GM18505 (cell line): Measurements from ENCODE around the gene SARM1.
A peak's percentile ranks its signal among the peaks of the same experiment; 100 is the strongest.
"Not testable (repeated sequence)": the region's sequence is repeated elsewhere in the genome, so short reads cannot be mapped to it uniquely, and the experiment has no call there.

Experiments used
- ATAC-seq: cut with Tn5 transposase; IDR thresholded peaks from one replicate; pipeline ENCODE4 v1.9.1; 2021; ENCODE audit not compliant: unreplicated experiment
- POLR2A ChIP-seq: IDR thresholded peaks from 4 replicates; pipeline ENCODE4 v1.6.1; 2011; ENCODE audit warnings: borderline replicate concordance; ENCODE audit not compliant: insufficient read depth, insufficient read length; ENCODE audit errors: extremely low read depth

SARM1 gene

DNA sequence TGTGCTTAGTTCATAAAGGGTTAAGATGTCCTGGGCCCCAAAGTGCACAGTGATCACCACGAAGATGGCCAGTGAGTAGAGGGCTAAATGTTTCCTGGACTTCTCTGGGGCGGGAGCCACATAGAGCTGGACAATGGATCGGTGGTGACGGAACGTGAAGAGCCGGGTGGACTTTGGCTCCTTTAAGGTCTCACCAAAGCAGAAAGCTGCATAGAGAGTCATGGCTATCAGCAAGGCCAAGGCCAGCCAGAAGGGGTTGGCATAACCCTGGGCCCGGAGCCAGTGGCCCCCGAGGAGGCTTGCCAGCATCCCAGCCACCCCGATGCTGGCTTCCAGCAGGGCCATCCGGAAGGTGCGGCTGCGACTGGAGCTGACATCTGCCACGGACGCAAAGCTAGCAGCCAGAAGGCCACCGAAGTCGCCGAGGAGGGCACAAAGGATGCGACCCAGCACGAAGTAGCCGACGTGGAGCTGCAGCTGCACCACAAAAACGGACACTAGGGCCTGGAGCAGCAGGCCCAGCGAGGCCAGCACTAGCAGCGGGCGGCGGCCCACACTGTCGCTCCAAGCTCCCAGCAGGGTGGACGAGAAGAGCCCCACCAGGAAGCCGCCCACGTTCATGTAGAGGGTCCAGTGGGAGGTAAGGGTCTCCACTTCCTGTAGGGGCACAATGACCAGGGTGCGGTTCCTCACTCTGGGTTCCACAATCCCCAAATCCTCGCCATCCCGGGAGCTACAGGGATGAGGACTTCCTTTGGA is 33.5 kb downstream of the SARM1 start:
- ATAC-seq: no peak
- TF ChIP-seq POLR2A: no peak

DNA sequence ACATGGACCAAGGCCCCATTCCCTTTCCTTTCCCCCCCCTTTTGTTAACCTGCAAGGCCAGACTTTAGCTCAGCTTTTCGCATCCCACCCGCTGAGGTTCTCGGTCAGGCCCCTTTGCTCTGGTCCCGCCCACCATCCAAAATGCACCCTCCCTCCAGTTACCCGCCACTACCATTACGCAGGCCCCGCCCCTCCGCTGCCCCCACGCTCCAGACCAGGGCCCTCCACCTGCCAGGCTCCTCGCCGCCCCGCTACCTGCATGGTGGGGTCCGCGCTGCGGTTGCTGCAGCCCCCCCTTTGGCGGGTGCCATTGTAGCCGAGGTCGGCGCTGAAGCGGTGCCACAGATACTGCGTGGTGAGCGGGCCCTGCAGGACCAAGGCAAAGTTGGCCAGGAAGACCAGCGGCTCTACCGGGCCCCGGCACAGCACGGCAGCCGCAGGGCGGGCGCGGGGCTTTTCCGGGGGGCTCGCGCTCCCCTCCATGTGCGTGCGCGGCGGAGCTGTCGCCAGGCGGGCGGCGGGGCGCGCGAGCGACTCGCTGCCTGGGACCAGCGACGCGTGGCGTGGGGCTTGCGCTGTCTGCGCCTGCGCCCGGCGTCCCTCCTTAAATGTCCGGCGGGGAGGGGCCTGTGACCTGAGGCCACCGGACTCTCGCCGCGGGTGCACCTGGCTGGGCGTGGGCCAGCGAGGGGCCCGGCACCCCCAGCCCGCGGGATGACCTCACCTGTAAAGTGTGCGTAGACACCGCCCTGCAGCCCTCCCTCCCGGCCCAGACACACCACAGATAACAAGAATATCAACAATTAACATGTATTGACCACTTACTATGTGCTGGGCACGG is 34.4 kb downstream of the SARM1 start, which contains the start of gene SLC46A1:
Gene SLC46A1 (minus strand): TSS at position 581 of the 841 bp plus-strand sequence. CDS start 98 bp downstream, at position 483.
- TF ChIP-seq POLR2A: peak; percentile 40
- ATAC-seq: no peak

DNA sequence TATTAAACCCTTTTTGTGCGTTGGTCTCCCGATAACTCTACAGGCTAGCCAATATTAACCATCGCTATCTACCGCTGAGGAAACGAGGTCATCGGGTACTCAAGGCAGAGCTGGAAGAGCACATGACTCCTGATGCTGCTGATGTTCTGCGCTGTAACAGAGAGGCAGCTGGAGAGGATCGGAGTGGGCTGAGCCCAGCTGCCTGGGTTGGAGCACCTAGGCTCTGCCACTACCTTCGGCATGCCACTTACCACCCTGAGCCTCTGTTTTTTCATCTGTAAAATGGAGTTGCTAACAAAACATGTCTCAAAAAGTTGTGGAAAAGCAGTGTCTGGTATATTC is 35.0 kb downstream of the SARM1 start:
- ATAC-seq: no peak
- TF ChIP-seq POLR2A: no peak

DNA sequence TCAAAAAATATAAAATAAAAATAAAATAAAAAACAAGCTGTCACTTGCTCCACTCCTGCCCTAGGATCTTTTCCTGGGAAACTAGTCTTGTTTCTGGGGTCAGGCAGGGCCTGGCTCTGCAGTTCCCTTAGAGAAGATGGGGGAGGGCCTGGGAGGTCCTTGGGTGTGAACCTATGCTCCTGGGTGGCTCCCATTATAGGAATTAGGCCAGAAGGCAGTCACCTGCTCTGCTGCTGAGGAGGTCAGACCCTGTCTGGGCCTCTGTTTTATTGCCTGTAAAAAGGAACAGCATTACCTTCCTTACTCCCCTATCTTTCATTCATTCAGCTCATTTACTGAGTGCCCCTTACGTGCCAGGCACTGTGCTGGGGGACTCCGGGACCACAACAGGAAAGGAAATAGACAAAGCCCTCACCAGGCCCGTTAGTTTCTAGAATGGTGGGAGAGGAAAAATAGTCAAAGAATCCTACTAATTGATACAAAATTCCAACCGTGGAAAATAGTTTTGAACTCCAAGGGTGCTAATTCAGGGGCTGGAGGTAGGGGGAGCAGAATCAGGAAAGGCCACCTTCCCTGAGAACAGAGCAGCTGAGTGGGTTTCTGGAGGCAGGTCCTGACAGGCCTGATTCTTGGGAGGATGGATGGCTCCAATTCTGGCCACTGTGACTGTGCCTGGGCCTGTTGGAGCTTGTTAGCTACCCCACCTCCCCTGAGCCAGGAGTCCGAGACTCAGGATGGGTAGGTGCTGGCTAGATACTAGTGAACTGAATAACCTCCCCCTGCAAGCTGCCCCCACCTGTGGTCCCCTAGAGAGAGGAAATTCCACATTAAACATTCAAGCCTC is 35.9 kb downstream of the SARM1 start:
- ATAC-seq: no peak
- TF ChIP-seq POLR2A: no peak

DNA sequence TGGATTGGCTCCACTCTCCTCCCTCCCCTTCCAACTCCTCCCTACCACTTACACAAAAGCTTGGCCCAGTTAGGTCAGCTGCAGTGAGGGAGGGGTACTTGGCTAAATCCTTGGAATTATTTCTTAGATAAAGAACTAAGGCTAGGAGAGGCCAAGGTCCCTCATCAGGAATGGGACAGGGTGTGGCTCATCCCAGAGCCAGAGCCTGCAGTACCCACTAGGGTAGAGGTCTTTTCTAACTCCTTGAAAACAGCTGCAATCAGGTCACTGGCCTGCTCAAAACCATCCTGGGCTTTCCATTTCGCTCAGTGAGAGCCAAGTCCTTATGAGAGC is 36.4 kb downstream of the SARM1 start:
- no peak for TF ChIP-seq POLR2A
- ATAC-seq: no peak

DNA sequence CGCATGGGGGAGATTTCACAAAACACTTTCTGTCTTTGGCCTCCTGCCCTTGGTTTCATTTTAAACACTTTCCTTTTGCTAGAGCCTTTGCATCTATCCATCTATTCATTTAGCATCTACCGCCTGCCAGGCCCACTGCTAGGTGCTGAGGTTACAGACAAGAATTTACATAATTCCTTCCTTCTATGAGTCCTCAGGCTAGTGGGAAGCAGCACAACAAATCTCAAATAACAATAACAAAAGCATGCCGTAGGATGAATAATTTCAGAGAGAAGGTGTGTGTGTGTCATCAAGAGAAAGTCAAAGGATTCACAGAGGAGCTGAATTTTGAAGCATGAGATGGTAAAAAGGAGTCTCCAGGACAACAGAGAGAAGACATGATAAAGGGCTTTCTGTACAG is 40.6 kb downstream of the SARM1 start:
- ATAC-seq: no peak
- no peak for TF ChIP-seq POLR2A

DNA sequence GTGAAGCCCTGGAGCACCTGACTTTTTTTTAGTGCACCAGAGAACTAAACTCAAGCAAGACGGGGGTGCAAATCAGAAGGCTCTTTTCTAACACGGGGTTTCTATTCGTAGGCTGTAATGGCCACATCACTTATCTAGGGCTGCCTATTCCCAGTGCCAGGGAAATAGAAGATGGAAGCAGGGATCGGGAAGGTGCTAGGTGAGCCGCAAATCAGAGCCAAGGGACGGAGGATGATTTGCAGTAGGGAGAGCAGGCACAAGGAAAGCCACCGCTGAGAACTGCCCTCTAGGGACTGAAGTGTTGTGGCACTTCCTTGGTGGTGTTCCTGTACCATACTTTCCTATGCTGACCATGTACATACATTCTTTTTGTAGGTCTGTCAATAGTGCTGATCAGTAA is 42.3 kb downstream of the SARM1 start:
- ATAC-seq: no peak
- TF ChIP-seq POLR2A: no peak

DNA sequence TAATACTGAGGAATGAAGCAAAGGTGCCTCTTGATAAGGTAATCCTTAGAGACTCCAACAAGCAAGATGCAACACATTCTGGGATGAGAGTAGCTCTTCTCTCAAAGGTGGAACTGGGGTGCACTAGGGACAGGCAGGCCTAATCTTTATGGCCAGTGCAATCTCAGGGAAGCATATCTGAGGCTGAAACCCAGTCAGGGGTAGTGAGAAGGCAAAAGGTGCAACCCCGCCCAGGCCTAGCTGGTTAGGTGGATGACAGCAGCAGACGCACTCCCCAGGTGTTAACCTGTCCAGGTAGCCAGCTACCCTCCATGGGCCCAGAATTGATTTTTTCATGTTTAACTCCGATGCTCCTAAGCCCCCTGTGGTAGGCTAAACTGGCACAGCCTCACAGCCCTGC is 44.4 kb downstream of the SARM1 start:
- TF ChIP-seq POLR2A: no peak
- no peak for ATAC-seq

DNA sequence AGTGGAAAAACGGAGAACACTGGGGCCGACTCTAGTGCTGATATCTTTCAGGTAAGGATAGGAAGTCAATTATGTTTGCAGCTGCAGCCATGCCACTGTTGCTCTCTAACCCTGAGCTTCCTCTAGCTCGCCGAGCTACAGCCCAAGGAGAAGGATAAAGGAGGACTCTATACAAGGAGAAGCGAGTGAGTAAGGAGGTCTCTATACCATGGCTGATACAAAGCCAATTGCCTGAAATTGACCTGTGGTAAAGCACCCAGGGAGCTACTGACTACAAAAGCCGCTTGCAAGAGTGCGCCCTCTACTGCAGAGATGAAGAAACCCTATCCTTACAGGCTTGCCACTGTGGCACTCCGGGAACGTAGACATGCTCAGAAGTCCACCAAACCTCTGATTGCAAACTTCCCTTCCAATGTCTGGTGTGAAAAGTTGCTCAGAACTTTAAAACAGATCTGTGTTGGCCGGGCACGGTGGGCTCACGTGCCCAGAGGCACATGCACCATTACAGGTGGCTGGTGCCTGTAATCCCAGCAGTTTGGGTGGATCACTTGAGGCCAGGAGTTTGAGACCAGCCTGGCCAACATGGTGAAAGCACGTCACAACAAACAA is 45.3 kb downstream of the SARM1 start:
- no peak for TF ChIP-seq POLR2A
- ATAC-seq: no peak

DNA sequence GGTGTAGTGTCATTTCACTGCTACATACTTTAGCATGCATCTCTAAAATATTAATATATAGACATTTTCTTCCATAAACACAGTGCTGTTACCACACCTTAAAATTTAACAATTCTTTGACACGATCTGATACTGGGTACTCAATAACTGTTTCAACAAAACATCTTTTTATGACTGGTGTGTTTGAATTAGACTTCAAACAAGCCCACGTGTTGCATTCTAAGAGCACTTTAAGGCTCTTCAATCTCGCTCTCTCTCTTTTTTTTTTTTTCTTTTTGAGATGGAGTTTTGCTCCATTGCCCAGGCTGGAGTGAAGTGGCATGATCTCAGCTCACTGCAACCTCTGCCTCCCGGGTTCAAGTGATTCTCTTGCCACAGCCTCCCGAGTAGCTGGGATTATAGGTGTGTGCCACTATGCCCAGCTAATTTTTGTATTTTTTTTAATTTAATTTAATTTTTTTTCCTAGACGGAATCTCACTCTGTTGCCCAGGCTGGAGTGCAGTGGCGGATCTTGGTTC is 50.4 kb downstream of the SARM1 start:
- no peak for TF ChIP-seq POLR2A
- ATAC-seq: no peak

DNA sequence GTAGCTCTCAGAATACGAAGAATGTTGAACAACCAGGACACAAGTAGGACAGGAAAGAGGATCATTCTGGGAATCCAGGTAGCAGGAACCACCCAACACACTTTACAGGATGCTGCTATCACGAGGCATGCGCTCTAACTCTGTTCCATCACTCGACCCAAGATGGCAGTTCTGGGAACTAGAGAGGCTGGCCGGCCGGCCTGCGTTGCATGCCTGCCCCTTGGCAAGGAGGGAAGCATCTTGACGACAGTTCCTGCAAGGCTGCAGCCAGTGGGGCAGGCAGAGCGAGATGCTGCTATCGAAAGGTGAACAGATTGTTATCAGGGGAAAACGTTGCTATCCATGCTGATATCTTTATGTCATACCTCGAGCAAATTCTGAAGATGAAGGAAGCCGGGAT is 53.7 kb downstream of the SARM1 start:
- no peak for ATAC-seq
- no peak for TF ChIP-seq POLR2A

DNA sequence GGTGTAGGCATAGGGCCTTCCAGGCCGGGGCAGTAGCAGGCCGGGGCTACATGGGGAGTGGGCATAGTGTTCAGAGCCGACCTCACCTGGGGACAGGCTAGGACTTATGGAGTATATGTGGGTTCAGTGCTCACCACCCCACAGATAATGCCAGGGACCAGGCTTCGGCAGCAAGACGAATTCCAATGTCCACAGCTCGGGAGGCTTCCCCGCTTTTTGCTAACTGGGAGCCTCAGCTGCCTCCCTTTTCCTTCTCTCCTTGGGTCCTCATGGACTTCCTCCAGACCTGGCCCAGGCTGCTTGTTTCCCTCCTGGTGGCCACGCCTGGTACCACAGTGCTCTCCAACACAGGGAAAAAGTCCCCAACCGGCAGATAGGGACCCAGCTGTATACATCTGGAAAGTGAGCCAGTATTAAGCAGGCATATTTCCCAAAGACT is 54.6 kb downstream of the SARM1 start:
- TF ChIP-seq POLR2A: no peak
- no peak for ATAC-seq

DNA sequence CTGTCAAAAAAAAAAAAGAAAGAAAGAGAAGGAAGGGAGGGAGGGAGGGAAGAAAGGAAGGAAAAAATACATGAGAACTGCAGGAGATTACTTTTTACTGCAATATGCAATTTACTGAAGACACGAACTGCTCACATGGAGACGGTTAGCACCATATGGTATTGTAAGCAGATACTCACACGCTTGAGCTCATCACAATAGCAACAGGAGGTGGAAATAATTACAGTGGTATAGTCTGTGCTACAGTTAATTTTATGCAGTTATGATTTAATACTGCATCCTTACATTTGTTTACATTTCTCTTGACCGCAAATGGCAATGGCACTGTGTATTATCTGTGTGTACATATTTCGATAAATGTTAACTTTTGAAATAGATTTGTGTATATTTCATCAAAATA is 55.9 kb downstream of the SARM1 start:
- no peak for ATAC-seq
- TF ChIP-seq POLR2A: no peak

DNA sequence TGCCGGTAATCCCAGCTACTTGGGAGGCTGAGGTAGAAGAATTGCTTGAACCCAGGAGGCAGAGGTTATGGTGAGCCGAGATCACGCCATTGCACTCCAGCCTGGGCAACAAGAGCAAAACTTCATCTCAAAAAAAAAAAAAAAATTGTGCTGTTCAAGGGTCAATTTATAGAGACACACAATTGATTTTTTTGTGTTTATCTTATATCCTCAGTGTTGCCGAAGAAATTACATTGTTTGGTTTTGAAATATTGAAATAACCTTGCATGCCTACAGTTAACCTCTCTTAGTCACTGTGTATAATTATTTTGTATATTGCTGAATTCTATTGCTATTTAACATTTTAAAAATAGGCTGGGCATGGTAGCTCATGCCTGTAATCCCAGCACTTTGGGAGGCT is 56.5 kb downstream of the SARM1 start:
- not testable (repeated sequence) for ATAC-seq
